Stimulated activated CD8-positive, alpha-beta memory T cell treated with anti-CD3 and anti-CD28 coated beads, Interleukin-7, amount 100 ng/mL, for 1 hour (primary cell): ENCODE measurements around the gene LSM3.

Source experiments
- DNase-seq, 2 donors: peaks; one replicate each; pipeline ENCODE4 v3.0.0-alpha.2; 2020; ENCODE audit warnings: low read depth in 2 of 2

The LSM3 gene

DNA sequence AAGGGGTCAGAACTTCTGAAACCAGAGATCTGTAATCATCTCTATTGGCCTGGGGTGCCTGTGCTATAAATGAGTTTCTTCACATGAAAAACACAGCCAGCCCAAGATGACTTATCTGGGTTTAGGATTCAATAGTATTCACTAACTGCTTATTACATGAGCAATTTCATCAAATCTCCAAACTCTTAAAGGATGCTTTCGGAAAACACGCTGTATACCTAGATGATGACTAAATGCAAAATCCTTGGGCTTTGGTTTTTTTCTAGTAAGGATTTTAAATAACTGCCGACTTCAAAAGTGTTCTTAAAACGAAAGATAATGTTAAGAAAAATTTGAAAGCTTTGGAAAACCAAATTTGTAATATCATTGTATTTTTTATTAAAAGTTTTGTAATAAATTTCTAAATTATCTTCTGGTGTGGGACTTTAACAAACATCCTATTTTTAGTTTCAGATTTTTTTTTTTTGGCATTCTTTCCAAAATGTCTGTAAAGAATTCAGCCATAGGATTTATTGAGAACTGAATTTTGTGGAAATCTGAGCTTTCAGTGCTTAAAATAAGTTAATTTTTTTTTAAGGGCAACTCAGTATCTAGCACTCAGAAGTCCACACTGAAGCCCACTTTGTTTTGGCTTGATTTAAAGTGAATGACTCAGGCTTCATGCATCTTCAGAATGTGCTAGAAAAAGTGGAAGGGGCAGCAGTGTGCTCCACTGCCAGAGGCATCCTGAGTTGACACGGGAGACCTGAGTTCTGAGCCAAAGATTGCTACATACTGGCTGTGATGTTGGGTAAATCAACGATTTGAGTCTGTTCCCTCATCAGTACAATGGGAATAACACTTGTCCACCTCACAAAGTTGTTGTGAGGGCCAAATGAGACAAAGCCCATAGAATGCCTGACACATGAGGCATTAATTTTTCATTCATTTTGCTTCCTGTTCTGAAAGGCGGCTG lies 35.1 kb upstream of the LSM3 start:
- no peak for DNase-seq

DNA sequence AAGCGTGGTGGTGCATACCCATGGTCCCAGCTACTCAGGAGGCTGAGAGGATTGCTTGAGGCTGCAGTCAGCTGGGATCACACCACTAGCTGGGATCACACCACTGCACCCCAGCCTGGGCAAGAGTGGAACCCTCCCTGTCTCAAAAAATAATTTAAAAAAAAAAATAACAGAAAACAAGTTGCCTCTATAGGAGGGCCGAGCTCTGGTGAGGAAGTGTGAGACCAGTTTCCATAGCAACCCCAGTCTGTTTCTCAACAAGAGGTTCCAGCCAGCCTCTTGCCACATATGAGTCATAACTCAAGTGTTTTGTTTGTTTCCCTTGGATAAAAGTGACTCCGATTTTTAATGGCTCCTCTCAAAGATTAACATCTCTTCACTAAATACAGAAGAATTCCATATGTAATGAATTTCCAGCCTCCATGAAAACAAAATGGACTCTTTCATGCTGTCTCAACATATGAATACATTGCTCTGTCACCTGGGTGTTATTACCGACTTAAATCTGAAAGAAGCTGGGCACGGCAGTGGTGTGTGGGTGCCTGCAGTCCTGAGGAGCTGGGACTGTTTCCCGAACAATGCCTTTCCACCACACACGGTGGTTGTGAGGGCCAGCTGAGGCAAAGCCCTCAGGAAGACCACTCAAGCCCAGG lies 34.1 kb upstream of the LSM3 start:
- DNase-seq, result peak; percentile 43 to 45

DNA sequence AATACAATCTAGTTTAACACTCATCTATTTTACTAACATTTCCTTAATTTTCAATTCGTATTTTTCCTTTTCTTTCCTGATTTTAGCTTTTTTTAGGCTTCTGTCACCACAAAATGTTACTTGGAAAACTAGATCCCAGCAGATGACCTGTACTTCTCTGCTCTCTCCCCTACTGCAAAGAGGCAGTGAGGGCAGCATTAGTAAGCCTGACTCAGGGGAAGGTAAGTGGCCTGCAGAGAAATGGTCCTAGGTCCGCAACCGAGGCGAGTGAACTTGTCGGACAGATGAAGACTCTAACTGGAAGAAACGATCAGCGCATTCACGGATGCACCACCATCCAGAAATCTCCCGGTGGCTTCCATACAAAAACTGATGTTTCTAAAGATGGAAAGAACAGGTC lies 33.4 kb upstream of the LSM3 start:
- DNase-seq, result no peak

DNA sequence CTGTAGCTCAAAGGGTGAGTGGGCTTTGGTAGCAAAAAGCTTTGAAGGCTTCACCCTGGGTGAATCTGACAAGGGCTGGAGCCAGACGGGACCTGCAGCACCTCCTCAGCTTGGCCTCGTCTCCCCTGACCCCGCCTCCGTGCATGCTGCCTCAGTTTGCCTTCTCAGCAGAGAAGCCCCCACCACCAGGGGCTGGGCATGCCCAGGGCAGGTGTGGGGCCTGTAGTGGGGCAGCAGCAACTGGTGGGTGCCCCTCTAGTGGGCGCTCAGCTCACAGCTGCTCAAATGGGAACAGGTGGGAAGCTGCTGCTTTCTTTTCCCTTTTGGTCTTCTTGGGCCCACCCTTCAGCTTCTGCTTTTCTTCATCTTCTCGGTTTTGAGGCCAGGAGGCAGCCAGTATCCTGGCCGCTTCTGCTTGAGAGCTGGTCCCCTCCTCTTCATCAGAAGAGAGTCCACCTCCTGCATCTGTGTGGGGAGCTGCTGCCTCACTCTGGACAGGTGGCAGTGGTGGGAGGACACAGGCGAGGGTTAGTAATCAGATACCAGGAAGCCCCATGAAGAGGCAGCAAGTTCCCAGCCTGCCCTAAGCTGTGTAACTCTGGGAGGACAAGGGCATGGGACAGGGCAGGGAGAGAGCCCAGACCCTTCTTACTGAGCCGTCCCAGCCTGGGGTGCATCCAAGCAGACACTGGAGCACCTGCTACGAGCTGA lies 32.8 kb upstream of the LSM3 start:
- no peak for DNase-seq

DNA sequence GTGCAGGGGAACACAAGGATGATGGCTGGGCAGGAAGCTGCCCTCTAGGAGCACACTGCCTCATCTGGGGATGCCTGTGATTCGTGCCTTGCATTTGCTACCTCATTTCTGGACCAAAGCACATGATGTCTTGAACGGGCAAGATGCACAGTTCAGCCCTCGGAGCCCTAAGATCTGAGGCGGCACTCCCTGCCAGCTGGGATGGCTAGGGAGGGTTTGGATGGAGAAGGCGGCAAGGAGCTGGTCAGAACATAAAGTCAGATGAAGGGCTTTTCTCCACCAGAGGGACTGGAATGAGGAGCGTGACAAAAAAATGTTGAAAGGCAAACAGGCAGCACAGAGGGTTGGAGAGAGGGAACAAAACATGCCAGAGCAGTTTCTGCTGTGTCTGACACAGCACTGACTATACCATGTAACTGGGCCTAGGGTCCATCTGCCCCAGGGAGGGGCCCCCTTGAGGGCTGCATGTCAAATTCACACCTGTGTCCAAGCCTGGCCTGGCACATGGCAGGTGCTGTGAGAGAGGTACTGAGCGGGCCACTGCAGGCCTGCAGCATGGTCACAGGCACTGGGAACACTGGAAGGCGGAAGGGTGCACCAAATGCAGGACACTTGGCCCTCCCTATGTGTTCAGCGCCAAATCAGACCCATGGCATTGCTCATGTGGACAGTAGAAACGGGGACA lies 32.1 kb upstream of the LSM3 start:
- no peak for DNase-seq

DNA sequence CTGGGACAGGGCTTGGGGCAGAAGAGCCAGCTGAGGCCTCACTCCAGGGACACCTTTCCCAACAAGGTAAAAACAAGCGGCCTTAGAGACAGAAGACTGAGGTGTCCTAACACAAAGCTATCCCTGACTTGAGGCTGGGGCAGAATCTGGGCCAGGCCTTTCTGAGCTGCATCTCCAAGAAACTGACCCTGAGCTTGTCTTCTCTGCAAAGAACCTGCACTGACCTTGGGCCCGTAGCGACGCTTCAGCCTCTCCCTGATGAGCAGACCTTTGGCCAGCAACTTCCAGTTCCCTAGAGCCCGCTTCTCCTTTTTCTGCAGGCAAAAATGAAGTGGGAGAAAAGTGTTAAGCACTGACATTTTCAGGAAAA lies 31.6 kb upstream of the LSM3 start:
- no peak for DNase-seq

DNA sequence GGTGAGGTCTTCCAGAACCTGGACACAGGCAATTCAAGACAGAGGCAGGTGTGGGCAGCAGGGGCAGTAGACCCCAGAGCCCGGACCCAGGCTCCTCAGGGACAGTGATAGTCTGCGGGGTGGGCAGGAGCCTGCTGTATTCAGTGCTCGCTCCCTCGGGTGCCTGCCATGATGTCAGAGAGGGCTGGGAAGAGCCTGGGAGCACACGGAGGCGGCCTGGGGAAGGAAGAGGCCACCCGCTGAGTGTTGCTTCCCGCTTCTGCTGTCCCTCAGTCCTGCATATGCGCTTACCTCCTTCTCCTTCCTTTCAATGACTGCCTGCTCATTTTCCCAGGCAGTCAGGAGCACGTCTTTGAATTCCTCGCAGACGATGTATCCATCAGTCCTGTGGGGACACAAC lies 31.0 kb upstream of the LSM3 start:
- no peak for DNase-seq

DNA sequence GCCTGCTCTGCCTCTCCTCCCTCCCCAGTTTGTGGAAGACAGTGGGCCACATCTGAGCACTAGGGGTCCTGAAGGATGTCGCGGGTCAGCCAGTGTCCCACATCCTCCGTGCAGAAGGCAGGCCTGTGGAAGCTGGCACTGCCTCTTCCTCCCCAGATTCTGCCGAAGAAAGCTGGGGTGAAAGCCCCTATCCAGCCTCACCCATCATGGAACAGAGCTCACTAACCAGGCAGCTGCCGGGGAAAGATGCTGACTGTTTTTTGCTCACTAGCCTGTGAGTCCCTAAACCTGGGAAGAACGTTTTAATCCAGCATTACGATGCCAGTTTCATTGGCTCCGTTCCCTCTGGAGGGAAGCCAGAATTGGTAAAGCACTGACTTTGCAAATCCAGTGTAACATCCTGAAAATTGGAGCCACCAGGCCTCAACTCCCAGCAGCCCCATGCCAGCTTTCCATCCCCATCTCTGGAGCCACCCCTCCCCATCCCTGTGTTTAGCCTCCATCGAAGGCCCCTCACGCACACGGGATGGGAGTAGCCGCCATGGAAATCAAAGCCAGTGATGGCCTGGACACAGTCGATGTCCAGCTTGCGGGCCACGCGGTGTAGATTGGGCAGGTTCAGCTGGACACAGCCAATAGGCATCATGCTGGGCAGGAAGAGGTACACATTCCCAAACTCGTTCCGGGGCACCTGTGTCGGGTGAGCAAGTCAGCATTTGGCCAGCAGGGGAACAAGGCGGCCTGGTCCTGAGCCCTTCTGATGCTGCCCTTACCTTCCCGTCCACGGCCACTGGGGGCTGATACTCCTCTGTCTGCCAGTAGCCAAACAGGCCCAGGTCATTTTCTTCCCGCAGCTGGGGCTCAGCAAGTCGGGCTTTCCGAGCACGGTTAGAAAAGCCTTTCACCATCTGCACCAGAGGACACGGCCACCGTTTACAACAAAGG lies 30.3 kb upstream of the LSM3 start:
- DNase-seq, result no peak

DNA sequence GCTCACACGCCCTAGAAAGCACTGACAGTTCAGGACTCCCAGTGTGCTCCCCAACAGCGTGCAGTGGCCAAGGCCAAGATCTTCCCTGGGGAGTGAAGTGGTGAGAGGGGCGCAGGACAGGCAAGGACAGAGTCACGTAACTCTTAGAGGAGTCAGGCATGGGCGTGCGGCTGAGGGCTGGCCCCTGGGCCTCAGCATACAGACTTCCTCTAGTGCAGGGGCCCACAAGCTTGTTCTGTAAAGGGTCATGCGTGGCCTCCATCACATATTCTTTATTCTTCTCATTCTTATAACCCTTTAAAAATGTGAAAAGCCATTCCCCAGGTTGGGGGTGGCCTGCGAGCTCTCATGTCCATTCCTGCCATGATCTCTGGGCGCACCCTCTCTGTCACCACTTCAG lies 28.5 kb upstream of the LSM3 start:
- no peak for DNase-seq

DNA sequence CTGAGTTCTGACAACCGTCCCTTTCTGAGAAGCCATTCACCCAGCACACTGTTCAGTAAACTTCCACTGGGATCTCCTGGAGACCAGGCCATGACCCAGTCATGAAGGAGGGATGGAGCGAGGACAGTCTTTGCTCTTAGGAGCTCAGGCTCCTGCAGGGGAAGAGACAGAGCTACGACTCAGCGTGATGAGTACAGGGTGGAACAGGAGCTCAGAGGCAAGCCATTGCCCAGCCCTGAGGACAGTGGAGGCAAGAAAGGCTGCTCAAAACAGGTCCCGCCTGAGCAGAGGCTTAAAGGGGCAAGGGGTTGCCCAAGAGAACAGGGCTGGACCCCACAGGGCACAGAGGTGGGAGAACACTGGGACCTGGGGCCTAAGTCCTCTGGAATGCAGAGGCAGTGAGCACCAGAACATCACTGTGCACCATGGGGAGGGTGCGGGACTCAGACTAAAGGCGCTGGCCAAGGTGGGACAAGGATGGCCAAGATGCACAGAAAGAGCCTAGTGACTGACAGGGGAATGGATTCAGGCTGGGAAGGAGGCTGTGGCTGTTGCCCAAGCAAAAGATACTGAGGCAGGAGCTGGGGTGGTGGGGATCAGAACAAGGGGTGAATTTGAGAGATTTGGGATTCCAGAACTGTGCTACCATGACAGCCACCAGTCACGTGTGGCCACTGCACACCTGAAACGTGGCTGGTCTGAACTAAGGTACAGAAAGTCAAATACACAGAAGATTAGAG lies 28.0 kb upstream of the LSM3 start:
- no peak for DNase-seq

DNA sequence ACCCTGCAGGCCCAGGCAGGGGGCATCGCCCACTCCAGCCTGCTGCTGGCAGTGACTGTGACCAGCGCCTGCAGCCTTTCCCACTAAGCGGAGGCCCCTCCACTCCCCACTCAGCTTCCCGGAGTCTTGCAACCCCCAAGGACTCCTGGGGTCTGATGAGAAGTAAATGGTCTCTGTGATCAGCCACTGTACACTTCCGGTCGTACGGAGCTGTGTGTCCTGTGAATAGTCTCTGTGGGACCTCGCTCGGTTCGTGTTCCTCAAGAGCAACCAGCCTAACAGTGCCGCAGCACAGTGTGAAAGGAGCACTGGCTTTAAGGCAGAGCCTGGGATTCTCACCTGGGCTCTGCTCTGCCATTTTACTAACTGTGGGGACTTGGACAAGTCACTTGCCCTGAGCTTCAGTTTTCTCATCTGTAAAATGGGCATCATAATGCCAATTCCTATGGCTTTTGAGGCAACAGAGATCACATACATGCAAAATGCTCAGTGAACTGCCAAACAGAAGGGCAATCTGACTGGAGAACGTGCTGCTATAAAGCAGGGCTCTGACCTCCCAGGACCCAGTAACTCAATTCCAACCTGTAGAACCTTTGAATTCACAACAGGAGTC lies 27.0 kb upstream of the LSM3 start:
- no peak for DNase-seq

DNA sequence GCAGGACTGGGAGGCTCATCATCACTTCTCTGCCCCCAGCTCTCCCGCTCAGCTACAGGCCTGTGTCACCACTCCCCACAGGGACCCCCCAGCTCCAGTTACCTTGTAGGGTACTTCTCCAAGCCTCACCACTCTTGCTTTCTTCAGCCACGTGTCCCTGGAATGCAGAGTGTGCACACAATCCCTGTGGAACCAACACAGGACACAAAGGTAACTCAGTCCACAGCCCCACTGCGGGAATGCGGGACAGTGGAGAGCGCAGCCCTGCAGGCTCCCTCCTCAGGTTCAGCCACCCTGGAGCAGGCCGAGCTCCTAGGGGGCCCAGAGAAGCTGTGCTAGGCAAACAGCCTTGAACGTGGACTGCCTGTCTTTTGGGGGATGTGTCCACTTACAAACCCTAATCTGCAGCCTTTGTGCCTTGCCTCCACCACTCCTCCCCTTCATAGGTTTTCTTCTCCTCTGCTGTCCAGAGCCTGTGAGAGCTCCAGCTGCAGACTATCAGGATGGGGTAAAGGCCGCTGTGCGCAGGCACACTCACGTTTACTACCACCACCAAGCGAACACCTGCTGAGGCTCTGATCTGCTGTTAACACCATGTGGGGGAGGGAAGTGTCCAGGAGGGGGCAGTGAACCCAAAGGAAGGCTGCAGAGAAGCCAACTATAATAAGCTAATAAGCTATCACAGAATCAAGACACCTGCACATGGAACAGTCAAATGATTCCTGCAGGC lies 26.2 kb upstream of the LSM3 start:
- no peak for DNase-seq

DNA sequence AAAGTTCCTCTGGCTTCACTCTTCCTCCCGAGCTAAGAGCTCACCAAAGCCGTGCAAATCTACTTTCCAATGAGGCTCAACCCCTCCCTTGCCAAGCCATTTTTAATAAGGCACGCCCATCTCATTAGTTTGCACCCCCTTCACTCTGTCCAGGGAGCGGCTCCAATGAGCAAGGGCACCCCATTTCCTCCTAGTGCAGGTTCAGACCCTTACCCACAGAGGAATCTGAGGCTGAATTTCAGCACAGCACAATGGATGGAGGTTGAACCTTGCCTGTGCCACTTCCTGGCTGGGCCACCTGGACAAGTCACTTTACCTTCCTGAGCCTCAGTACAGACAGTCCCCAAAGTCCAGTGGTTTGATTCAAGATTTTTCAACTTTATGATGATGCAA lies 25.7 kb upstream of the LSM3 start:
- no peak for DNase-seq

DNA sequence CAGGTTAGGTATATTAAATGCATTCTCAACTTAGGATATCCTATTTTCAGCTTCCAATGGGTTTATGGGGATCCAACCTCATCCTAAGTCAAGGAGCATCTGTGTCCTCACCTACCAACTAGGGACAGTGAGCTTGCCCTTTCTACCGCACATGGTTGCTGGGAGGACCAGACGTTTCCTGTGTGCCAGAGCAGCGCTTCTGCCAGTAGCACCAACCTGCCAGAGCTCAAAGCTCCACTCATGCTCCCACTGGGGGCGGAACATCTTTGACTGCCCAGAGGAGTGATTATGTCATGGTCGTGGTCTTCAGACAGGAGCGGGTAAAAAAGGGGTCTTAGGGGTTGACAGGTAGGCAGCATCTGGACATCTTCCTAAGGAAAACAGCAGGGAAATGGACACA lies 25.0 kb upstream of the LSM3 start:
- DNase-seq, result no peak

DNA sequence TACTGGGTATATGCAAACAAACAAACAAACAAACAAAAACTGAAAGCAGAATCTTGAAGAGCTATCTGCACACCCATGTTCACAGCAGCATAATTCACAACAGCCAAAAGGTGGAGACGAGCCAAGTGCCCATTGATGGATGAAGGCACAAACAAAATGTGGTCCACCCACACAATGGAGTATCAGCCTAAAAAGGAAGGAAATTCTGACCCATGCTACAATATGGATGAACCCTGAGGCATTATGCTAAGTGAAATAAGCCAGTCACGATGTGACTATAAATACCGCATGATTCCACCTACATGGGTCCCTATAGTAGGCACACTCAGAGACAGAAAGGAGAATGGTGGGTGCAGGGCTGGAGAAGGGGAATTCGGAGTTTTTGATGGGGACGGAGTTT lies 24.3 kb upstream of the LSM3 start:
- no peak for DNase-seq

DNA sequence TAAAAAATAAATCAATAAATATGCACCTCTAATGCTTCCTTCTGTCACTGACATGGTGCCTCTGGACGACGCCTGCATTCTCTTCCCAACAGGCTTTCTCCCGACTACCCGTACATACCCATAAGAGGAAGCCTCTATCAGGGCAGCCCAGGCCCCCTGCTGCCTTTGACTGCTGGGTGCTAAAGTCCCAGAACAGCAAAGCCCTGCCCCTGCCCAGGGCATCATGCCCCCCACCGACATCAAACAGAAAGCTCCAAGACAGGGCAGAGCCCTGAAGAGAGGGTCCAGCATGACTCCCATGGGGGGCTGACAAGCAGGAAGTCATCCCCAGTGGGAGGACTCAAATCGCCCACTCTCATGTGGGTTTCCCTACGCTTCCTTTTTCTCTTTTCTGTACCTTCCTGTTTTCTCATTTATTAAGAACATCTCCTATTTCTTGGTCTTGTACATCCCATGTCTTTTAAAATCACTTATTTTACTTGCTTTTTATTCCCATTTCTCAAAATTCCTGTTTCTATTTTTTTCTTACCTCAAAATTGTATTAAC lies 23.6 kb upstream of the LSM3 start:
- no peak for DNase-seq

DNA sequence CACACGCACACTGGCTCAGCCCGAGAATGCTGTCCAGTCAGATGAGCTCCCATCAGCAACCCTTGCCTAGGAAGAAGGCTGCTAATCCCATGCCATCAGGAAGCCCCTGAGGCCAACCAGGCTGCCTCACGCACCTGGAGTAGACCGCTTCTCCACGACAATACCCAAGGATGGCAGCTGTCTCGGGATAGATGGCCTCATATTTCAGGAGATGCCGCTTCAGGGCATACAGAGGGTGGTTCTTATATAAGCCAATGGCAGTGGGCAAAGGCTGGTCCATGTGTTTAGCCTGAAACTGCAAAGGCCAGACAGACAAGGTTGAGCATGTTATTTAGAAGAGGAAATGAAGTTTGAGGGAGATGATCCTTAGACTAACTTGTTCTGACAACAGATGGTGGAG lies 22.4 kb upstream of the LSM3 start:
- no peak for DNase-seq

DNA sequence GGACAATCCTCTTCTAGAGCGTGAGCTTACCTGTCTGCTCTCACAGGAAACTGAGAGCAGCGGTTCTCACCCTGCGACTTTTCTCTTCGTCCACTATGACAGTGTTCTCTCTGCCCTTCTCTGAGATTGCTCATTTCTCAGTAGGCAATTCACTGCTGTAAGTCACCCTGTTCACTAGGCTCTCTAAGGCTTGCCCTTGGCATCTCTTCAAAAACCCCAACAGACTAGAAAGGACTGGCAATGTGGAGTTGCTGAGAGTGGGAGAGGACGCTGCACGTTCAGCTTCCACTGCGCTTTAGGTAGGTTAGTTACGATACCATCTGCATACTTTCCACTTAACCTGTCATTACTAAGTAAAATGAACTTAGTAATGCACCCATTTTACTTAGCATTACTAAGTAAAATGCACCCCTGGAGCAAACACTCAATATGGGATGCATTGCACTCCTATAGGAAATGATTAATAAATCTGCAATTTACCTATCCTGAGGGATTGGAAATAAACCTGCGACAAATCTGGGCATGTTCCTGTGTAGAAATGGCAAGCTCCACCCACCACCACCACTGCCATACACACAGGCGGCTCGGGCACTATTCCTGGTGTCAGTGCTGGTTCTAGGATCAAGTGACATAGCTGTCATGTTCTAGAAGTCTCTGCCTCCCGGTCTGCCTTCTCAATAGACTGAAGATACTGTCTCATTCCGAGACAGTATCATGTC lies 21.6 kb upstream of the LSM3 start:
- no peak for DNase-seq
